Left ventricle myocardium inferior (tissue), 1 donor: ENCODE measurements around the gene GRIN3B. TPM values are rescaled to one million over a fixed set of nuclear protein-coding genes. Genes with fewer than 3 reads are reported as not detected.

Experiments
- DNase-seq: peaks from one replicate; pipeline ENCODE4 v3.0.0-alpha.2; 2020
- H3K27ac ChIP-seq: fragments of 200-600 bp; replicated peaks from 2 replicates; pipeline ENCODE4 v1.8.0; 2021
- H3K27me3 ChIP-seq: fragments of 200-600 bp; 2 replicates; pipeline ENCODE4 v1.8.0; 2021; ENCODE audit warnings: low read depth
- H3K36me3 ChIP-seq: fragments of 200-600 bp; 2 replicates; pipeline ENCODE4 v1.8.0; 2021
- H3K4me1 ChIP-seq: fragments of 200-600 bp; 2 replicates; pipeline ENCODE4 v1.8.0; 2021
- H3K4me3 ChIP-seq: fragments of 200-600 bp; 2 replicates; pipeline ENCODE4 v1.8.0; 2021; ENCODE audit warnings: mild to moderate bottlenecking, moderate library complexity
- H3K9me3 ChIP-seq: fragments of 200-600 bp; replicated peaks from 2 replicates; pipeline ENCODE4 v1.8.0; 2021
- CTCF ChIP-seq: fragments of 200-600 bp; IDR thresholded peaks from 2 replicates; pipeline ENCODE4 v1.8.0; 2021; ENCODE audit warnings: antibody characterized with exemption, mild to moderate bottlenecking, borderline replicate concordance
- intact Hi-C: fragments of 100-400 bp; cut with micrococcal nuclease; formaldehyde crosslinking; loops from one replicate; pipeline ENCODE4 v1.11.0; 2022
- total RNA-seq: library from RNA; stranded (reverse); fragmentation: NEBNext Ultra II Directional; extraction: Animal tissue kit (Norgen Biotek cat#: 25700); gene quantifications from one replicate; pipeline ENCODE4 v1.2.1, GENCODE V29; 2021
- donor health status: DM: no; HTN: yes; CAD: no; lungs with severe emphysema.

GRIN3B gene
- total RNA-seq, 1 donor from 2014 or later = not detected

GRCh38 chr19:960020-960419 is 40.2 kb upstream of the GRIN3B start:
- intact Hi-C loops = no loop called here
- TF ChIP-seq CTCF = no peak
- H3K4me3 ChIP-seq = no peak overlapping the region

GRCh38 chr19:960601-960938 is 39.6 kb upstream of the GRIN3B start:
- intact Hi-C loops = no loop called here
- H3K27ac ChIP-seq = no peak overlapping the region
- TF ChIP-seq CTCF = no peak
- no peak for DNase-seq
- no peaks in the 10 kb centered on the region for H3K9me3 ChIP-seq
- H3K36me3 ChIP-seq = peaks cover 13% of the 10 kb centered on the region
- H3K4me3 ChIP-seq = no peak overlapping the region
- H3K27me3 ChIP-seq = no peaks in the 10 kb centered on the region
- H3K4me1 ChIP-seq = no peaks in the 10 kb centered on the region

More at GRCh38 chr19:960020-960419, 40.2 kb upstream of the GRIN3B start:
- Histone ChIP-seq H3K4me1 (no peaks in the 10 kb centered on the region), H3K9me3 (no peaks in the 10 kb centered on the region), H3K36me3 (peaks cover 8% of the 10 kb centered on the region), H3K27me3 (no peaks in the 10 kb centered on the region), H3K27ac (no peak overlapping the region)
- DNase-seq = no peak

GRCh38 chr19:961866-962620 is 38.2 kb upstream of the GRIN3B start:
- H3K27ac ChIP-seq = no peak overlapping the region
- H3K4me3 ChIP-seq = no peak overlapping the region
- intact Hi-C loops = no loop called here
- no peak for TF ChIP-seq CTCF
- H3K27me3 ChIP-seq = no peaks in the 10 kb centered on the region
- no peaks in the 10 kb centered on the region for H3K4me1 ChIP-seq
- H3K36me3 ChIP-seq = peaks cover 21% of the 10 kb centered on the region
- peaks cover 4% of the 10 kb centered on the region for H3K9me3 ChIP-seq
- DNase-seq = no peak

- Histone ChIP-seq H3K4me3 (no peak overlapping the region), H3K27me3 (no peaks in the 10 kb centered on the region), H3K9me3 (peaks cover 4% of the 10 kb centered on the region), H3K36me3 (peaks cover 25% of the 10 kb centered on the region), H3K27ac (no peak overlapping the region), H3K4me1 (no peaks in the 10 kb centered on the region)
- DNase-seq = no peak
- intact Hi-C loops = no loop called here
- TF ChIP-seq CTCF = no peak
These were observed 37.4 kb upstream of the GRIN3B start for GRCh38 chr19:962683-963400.

- Histone ChIP-seq H3K4me3 (no peak overlapping the region), H3K36me3 (peaks cover 32% of the 10 kb centered on the region), H3K27ac (no peak overlapping the region), H3K27me3 (no peaks in the 10 kb centered on the region), H3K9me3 (peaks cover 4% of the 10 kb centered on the region), H3K4me1 (no peaks in the 10 kb centered on the region)
- TF ChIP-seq CTCF = no peak
- intact Hi-C loops = no loop called here
- DNase-seq = no peak
These were observed 36.7 kb upstream of the GRIN3B start for GRCh38 chr19:963486-963951.
